GM18519 (cell line): ENCODE data around the gene OXGR1.

ENCODE experiments used
- ATAC-seq: cut with Tn5 transposase; IDR thresholded peaks from one replicate; pipeline ENCODE4 v1.9.1; 2021; ENCODE audit warnings: mild to moderate bottlenecking, moderate library complexity; ENCODE audit not compliant: unreplicated experiment, low FRiP score

Gene OXGR1

DNA sequence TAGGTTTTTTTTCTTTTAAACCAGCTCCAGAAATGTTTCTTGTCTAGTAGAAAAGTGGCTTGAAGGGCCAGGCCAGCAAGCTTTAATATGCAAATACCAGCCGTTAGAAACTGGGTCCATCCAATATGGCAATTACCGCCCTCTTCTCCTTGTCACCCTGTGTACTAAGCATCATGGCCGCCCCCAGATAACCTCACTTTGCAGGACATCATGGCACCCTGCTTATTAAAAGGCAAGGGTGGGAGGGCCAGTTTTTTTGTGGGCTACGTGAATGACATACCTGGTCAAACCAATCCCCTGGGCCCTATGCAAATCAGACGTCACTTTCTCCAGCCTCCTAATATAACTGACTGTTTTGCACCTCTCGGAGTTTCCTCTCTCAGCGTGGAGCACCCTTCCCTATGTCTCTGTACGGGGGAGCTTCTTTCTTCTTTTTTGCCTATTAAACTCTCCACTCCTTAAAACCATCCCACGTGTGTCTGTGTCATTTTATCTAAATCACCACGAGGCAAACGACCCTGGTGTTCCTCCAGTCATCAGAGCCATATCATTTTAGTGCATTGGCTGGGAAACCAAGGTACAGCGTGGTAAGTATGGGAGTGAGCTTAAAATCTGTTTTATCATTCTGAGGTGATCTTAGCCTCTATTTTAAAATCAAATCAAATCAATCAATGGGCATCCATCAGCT, 27.7 kb downstream of the OXGR1 start:
- ATAC-seq: no peak

DNA sequence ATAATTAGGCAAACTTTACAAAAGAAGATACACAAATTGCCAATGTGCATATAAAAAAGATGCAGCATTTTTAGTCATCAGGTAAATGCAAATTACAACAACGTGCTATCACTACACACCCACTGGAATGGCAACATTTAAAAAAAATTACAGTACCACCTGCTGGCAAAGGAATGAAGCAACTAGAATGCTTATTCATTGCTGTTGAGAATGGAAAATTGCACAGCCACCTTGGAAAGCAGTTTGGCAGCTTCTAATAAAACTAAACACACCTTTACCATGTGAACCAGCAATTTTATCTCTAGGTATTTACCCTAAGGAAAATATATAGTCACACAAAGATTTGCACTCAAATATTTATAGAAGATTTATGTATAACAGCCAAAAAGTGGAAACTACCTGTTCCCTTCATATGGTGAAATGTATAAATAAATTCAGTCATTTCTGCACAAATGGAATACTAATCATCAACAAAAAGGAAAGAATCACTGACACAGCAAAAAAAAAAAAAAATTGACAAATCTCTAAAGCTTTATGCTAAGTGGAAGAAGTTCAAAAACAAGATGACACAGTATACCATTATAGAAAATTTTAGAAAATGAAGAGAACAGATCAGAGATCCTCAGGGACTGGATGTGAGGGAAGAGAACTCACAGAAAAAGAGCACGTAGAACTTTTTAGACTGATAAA, 30.3 kb downstream of the OXGR1 start:
- no peak for ATAC-seq

DNA sequence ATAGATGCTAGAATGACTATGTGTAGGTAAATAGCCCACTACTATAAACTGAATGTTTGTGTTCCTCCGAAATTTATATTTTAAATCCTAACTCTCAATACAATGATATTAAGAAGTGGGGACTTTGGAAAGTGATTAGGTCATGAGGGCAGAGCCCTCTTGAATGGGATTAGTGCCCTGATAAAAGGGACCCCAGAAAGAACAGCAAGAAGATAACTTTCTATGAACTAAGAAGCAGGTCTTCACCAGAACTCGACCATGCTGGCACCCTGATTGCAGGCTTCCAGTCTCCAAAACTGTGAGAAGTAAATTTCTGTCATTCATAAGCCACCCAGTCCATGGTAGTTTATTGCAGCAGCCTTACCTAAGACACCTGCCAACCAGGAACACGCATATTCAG, 33.9 kb downstream of the OXGR1 start:
- ATAC-seq: no peak

DNA sequence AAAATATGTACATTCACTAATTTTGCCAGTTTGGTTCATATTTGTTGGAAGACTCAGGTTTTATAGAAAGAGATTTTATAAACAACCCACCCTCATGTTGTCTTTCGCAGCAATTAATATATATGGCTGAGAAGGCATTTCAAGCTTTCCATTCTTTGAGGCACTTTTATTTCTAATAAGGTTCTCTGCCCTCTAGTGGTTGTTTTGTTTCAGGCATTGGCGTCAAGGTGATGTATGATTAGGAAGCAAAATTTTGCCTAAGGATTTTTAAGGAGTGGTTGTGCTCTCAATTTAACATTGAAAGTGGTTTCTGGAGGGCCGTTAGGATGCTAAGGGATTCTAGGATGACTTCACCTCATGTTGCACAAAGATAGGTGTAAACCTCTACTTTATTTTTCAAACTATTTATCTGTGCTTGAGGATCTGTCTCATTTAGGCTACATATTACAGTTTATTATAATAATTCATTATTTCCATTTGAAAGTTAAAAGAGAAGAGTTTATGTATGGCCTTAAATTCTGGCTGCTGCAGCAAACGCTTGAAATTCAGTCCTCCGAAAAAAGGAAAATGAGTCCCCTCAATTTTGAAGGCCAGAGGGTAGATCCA, 35.9 kb downstream of the OXGR1 start:
- ATAC-seq: peak; percentile 57

DNA sequence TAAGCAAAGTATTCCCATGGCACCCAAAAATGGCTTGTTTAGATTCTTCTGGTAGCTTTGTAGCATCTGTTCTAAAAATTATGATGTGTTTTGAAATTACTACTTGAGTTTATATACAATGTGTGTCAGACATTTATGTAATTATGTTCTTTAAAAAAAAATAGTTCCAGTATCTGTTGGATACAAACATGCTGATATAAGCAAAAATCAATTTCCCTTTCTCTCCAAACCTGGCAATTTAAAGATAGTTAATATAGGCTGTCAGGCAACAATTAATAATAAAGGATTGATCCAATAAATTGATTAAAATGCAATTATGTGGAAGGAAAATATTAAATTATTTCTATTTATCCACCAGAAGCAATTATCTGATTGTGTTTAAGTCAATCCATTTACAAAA, 41.7 kb downstream of the OXGR1 start:
- ATAC-seq: no peak

DNA sequence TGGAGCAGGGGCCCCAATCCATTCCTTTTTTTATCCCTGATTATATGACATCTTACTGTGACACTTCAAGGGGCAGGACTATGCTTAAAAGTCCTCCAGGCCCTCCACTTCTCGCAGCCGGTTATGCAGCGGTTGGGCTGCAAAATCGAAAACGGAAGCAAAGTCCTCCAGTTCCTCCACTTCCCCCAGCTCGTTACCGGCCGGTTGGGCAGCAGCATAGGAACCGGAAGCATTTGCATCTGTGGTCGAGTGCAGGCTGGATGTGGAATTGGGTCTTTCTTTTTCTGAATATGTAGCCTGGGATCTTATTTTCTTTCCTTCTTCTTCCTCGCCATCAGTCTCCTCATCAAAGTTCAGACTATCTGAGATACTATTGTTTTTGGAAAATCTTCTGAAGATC, 46.1 kb downstream of the OXGR1 start:
- ATAC-seq: no peak

DNA sequence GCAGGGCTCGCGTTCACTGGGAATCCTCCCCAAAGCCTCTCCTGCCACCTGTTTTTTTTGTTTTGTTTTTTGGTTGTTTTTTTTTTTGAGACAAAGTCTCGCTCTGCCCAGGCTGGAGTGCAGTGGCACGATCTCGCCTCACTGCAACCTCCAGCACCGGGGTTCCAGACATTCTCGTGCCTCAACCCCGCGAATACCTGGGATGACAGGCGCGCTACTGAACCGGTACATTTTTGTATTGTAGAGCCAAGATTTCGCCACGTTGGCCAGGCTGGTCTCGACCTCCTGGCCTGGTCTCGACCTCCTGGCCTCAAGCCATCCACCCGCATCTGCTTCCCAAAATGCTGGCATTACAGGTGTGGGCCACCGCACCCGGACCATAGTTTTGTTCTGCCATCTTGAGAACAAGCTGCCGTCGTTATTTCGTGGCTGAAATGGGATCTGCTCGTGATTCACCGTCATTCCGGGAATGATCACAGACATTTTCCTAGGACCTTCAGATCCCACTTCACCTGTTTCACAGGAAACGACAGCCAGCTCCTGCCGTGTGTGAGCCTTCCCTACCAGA, 46.8 kb downstream of the OXGR1 start:
- no peak for ATAC-seq

DNA sequence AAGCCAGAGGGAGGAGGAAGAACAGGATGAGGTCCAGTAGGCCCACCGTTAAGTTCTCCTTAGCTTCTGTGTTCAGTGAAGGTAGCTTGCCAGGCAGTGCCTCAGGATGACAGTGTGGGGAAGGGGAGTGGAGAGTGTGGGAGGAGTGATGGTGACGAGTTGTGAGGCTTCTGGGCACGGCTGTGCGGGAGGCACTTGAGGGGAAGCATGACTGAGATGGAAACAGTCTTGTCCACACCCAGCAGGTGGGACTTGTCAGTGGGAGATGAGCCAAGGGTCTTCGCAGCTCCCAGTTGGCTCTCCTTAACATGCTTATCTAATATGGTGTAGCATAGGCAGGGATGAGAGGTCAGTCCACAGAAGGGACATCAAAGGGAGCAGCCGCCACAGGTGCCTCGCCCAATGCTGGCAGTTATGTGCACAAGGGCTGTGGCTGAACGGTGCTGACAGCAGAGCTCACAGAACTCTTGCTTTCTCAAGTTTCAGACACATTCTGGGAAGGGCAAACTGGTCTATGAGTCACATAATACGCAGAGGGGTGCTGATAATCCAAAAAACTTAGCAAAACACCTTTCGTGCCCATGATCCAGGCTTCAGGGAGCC, 47.5 kb downstream of the OXGR1 start:
- ATAC-seq: no peak

DNA sequence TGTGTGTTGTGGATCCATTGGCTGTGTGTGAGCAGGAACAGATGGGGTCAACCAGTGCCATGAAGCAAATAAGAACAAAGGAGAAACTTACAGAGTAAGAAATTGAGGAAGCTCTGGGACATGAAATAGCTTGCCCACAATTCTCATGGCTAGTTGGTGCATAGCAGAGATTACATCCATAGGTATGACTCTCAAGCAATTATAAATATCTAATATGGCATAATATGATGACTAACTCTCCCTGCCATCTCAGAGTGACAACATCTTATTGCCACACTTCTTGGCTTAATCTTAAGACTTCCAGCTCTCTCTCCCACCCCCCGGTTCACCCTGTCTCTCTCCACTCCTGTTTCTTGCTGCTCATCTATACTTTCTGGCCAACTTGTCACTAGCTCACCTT, 53.3 kb downstream of the OXGR1 start:
- ATAC-seq: no peak

DNA sequence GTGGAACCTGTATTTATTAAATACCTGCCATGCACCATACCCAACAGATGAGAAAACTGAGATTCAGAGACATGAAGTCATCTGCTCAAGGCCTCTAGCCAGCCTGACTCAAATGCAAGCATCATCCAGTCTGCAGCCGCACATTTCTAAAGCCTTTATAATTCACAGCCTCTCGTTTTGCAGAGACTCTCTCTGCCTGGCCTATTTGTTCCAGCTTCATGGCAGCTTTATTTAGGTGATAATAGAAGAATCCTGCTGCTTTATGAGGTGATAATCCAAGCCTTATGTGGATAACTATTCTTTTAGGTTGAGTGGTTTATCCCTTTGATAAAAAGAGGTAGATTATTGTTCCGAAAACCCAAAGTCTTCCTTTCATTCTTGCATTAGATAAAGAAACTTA, 58.4 kb downstream of the OXGR1 start:
- no peak for ATAC-seq
